HG02763 (cell line): ENCODE data around the gene CUL1.

Source experiments
- ATAC-seq: cut with Tn5 transposase; IDR thresholded peaks from one replicate; pipeline ENCODE4 v1.9.1; 2021; ENCODE audit warnings: mild to moderate bottlenecking, moderate library complexity; ENCODE audit not compliant: unreplicated experiment

Gene CUL1

DNA sequence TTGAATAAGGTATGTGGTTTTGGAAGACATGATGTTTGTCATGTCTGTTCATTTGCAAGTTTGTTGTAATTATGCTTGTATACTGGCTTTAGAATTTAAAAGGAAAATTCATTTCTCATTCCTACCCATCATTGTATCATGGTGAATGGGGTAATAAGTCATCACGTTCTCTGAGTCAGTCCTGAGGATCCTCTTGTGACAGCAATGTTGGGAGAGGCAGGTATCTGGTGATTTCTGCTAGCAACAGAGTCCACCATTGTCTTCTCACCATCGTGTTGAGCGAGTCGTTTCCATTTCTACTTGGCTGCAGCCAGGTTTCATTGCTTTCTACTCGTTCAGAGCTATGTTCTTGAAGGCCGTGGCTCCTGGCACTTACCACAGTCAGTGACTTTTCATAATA, 16.3 kb downstream of the CUL1 start:
- ATAC-seq: no peak

DNA sequence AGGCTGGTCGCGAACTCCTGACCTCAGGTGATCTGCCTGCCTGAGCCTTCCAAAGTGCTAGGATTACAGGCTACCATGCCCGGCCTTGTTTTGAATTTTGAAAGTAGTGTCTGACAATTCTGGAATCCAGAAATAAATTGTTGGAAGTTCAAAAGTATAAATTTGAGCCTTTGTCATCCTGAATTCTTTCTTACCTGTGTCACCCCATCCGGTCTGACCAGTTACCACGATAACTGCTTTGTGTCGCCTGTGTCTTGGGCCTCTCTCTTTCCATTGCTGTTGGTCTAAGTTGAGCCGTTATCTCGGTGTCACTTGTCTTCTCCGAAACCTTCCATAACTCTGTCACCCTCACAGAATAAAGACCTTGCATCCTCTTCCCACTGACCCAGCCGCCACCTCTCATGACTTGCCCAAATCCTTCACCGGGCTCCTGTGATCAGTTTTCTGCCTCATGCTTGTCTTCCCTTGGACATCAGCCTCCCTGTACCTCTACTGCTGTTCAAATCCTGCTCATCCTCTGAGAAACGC, 18.6 kb downstream of the CUL1 start:
- no peak for ATAC-seq

DNA sequence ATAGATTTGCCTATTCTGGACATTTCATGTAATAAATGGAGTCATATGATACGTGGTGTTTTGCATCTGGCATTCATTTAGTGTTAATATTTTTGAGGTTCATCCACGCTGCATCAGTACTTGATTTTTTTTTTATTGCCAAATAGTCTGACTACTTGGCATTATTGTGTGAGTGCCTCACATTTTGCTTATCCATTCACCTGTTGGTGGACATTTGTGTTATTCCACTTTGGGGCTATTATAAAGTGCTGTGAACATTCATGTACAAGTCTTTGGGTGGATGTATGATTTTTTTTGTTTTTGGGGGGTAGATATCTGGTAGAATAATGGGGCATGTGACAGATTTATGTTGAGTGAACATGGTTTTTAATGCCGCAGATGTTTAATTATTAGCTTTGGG, 19.7 kb downstream of the CUL1 start:
- ATAC-seq: no peak

DNA sequence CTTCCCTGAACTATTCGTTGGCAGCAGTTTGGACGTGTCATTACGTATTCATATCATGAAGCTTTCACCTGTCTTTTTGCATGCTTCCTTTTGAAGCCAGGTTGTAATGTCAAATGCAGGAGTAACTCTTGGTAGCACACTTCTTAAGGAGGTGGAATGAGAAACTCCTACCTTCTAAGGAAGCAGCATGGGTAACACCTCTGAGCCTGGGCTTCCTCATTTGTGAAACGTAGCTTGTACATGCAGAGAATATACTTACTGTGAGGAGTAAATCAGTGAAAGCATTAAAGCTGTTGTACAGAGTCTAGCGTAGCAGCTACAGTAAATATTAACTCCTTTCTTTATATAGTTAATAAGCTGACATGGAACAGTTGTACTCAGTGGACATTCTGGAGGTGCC, 21.1 kb downstream of the CUL1 start:
- no peak for ATAC-seq

DNA sequence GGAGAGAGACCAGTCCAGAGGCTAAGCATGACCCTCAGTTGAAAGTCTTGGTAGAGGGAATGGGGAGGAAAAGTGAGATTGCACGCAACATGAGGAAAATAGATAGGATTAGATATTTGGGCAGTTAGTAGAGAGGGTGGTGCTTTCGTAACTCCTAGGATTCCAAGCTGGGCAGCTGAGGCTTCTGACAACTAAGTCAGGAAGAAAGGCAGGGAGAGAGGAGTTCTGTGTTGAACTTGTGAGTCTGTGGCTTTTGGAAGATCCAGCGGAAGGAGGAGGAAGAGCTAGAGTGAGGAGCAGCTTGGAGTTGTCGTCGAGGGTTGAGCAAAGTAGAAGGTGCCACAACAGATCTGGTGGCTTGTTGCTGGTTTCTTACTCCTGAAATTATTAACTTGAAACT, 21.8 kb downstream of the CUL1 start:
- ATAC-seq: no peak

DNA sequence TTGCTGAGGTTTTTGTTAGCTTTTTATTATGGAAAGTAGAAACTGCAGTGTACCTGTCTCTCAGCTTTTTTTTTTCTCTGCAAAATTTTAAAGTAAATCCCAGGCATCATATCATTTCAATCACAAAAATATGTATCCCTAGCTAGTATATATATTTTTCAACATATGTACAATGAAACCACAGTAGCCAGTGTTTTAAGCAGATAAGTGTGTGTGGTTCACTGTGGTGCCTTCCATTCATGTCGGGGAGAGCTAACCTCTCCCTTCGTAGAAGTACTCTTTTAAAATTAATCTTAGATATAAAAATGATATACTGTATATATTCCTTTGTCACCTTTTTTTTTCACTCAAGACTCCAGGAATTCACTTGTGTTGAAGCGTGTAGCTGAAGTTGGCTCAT, 22.7 kb downstream of the CUL1 start:
- ATAC-seq: no peak

DNA sequence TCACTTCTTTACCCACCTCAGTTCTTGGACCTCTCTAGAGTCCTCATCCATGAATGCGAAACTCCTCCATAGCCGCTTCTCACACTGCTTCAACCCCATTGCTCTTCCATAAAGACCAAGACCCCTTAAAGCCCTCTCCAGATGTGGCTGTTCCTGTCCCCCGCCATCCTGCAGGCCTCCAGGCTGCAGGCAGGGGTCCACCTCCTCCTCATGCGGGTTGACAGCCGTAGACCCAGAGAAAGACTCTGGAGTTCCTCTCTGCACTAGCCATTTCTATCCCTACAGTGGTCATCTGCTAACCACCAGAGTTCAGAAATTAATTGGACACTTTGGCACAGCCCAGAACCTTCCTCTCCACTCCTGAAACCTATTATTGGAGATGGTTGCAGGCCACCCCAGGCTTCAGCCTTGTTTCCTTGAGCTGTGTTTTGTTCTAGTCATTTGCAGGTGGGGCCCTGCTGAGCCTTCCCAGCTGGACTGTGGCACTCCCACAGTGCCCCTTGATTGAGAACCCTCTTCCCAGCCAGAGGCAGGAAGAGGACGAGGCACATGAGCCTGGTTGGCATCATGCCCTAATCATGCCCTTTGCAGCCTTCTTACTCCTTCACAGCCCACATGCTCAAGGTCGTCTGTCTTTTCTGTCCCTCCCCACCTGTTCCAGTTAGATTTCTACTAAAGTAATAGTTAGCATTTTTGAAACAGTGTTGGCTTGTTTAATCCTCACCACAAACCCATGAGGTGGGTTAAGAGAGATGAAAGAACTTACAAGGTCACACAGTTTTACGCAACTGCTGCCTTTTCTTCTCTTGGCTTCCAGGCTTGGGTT, 23.9 kb downstream of the CUL1 start:
- no peak for ATAC-seq

DNA sequence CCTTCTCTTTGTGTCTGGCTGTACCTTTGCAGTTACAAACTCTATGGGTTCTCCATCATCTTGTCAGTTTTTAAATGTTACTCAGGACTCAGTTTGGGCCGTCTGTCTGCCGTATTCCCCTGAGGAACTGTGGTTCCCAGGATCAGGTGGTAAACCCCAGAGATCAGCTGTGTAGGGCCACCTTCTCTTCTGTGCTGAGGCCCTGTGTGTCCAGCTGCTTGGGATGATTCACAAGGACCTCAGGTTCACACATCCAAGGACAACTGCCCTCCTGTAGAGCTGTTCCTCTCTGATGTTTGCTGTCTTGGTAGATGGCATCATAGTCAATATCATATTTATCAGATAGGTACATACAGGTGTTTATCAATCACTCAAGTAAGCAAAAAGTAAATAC, 24.5 kb downstream of the CUL1 start:
- no peak for ATAC-seq

DNA sequence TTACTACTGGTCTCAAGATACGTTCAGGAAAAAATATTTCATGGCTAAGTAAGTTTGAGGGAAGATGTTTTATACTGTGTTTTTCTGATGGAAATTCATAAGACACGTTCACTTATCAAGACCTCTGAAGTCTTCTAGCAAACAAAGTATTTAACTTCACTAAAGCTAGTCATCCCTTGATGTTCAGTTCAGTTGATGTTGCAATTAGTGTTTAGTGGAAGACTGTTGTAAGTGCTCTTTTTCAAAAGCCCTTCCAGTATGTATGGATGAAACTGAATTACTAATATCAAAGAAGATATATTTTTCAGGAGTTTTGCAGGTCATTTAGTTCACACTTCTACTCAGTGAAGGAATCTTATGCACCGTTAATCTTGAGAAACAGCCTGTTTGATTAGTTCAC, 25.1 kb downstream of the CUL1 start:
- ATAC-seq: no peak

DNA sequence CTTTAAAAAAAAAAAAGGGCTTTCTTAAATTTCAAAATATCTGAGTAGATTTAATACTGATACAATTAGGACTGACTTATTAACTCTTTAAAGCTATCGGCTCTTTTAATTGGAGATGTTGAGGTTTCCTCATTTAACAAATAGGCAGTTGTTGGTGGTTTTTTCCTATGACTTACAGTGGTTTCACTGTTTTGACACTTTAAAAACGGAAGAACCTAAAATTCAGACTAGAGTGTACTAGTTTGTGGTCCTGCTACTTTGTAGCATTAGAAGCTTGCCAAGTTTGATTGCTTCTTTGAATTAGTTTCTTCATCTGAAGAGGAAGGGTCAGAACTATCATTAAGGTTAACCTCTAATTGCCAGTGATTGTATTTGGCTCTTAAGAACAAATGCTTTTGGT, 27.7 kb downstream of the CUL1 start:
- ATAC-seq: no peak

DNA sequence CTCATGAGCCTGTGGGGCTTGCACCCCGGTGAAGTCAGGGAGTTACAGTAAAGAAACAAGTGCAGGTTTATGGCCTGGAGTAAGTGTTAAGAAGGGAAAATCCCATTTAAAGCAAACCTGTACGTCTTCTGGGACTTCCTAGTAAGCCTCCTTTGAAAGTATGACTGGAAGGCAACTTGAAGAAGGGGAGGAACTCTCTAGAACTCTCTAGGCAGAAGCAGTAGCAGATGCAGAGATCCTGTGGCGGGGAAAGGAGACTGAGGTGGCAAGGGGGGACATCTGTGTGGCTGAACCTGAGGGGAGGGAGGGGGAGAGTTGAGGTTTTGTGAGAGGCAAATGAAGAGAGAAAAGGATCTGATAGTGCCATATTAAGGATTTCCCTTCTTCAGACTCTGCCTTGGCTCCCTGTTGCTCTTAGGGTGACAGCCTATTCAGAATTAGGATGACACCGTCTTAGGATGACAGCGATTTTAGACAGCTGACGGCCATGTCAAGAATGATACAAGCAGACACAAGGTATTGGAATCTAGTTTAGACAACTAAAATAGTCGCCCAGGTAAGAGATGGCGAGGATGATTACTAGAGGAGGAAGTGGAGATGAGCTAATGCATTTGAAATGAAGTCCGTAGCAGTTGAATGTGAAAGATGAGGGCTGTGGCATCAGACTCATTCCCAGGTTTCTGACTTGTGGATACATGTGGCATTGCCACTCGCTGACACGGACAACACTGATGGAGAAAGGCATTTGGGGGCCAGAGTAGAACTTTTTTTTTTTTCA, 29.0 kb downstream of the CUL1 start:
- ATAC-seq: no peak

DNA sequence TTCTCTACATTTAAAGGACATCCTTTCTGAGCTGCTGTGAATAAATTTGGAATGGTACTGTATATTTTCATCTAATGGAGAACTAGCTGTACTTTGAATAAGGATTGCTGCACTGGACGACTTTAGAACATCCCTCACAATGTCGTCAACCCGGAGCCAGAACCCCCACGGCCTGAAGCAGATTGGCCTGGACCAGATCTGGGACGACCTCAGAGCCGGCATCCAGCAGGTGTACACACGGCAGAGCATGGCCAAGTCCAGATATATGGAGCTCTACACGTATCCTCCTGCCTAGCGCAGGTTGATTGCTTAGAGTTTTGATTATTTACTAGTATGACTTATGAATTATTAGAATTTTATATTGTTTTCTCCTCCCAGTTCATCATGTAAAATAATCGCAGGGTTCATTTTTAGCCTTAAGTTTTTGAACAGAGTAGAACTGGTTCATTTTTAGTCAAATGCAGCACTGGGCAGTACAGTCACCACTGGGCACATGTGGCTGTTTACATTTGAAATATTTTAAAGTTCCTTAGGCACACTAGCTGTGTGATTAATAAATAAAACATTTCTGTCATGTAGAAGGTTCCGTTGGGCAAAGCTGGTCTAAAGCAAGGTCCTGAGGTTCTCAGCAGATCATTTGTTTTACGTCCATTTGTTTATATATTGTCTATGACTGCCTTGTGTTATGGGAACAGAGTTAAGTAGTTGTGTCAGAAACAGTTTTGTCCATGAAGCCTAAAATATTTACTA, 31.5 kb downstream of the CUL1 start:
- ATAC-seq: no peak

DNA sequence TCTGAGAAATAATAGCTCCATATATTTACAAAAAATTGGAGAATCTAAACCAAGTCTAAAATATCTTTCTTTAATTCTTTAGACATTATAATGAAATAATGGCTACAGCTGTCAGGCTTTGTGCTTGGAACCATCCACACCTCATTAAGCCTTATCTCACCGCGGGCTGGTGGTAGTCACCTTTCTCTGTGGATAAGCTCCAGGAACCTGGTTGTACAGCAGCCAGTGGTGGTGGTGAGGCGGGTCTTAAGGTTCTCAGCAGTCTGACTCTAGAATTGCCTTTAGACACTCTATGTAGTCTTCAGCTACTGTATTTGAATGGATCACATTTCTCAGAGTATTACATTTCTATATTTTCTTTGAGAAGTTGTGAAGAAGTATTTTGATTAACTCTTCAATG, 34.2 kb downstream of the CUL1 start:
- ATAC-seq: no peak

DNA sequence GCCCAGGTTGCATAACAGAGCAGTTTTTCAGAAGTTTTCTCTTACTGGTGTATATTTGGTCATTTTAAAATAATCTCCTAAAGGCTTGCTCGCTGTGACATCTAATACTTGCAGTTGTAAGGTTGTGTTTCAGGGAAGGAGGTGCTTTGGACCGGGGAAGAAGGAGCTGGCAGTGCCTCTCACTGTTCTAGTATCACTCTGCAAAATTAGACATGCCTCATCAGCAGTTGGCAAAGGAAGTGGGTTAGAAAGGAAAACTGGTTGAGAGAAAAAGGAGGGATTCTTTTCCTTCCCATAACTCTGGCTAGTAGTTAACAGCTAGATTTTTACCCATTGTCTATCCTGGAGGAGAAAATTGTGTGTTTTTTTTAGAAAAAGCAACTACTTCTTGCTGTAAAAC, 34.8 kb downstream of the CUL1 start:
- ATAC-seq: no peak

DNA sequence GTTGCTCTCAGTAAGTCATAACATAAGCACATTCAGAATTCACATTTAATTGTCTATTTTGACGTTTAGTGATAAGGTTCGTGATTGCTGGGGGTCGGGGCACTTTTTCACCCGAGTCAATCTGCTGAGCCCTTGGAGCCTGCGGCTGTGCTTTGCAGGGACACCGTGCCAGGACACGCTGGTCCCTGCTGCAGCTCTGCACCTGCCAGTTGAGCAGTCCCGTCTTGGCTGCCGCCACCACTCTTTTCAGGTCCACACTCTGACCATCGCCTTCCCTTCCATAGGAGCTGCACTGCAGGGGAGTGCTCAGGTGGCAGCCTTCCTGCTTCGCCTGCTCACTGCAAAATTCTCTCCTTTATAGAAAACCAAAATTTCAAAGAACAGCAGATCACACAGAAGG, 36.4 kb downstream of the CUL1 start:
- no peak for ATAC-seq

DNA sequence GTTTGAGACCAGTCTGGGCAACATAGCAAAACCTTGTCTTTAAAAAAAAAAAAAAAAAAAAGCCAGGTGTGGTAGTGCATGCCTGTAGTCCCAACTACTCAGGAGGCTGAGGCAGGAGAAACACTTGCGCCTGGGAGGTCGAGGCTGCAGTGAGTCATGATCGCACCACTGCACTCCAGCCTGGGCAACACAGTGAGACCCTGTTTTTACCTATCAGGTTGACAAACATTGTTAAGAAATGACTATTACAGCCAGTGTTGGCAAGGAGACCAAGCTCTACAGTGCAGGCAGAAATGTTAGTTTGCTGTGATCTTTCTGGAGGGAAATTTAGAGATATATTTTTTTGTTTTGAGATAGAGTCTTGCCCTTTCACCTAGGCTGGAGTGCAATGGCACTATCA, 37.3 kb downstream of the CUL1 start:
- no peak for ATAC-seq

DNA sequence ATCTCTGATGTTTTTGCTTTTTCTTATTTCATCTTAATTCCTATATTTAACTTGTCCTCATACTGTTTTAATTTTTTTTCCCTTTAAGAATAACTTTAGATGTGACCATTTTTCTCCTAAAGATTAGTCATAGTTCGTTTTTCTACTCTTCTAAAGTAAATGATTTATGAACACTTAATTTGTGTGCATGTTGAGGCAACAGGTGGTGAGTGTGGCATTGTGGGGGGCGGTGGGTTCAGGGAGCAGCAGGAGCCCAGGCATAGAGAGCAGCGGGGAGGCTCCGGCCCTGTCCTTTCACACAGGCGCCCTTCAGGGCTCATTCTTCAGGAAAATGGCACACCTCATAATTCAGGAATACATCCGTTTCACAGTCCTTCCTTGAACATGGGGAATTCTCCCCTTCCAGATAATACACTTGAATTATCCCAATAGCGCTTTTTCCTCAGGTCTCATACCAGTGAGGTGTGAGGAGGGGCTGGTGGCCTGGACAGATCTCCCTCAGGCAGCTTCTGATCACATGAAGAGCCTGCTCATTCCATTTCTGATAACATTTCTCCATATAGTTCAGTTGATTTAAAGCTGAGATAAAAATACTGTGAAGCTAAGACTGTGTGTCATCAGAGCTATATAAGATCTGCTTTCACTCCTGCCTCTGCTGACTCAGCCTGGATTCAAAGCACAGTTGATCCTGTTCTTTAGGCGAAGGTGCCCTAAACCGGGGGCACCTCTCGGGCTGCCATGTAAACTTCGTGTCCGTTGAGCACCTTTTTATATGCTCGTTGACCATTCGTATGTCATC, 40.2 kb downstream of the CUL1 start:
- ATAC-seq: no peak

DNA sequence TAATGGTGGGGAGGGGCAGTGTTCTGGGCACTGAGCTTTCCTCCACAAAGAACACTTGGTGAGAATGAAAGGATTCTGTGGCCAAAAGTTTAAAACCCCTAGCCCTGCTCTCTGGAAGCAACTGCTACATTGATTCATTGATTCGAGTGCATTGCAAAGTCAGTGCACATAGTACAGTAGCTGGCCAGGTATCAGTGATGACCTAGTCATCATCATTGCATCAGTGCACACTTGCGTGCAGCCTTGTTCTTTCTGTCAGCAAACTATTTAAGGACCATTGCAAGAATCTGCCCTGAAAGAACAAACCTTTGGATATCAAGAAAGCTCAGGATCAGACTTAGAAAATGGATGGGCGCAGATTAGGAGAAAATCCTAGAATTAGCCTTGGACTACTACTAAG, 47.4 kb downstream of the CUL1 start:
- ATAC-seq: no peak

DNA sequence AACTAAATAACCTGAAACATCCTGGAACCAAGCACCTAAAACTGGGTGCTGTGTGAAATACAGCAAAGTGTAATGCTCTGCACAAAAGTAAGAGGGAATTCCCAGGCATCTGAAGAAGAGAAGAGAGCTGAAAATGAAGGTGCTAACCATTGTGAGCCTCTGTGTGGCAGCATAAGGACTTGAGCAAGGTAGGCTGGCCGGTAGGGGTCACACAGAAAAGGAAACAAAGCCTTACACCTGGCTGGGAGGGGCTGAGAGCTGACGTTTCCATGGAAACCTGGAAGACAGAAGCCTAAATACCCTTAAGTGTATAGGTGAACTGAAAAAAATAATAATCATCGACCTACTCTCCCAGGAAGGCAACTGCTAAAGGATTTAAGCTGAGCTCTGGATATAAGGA, 48.6 kb downstream of the CUL1 start:
- no peak for ATAC-seq

DNA sequence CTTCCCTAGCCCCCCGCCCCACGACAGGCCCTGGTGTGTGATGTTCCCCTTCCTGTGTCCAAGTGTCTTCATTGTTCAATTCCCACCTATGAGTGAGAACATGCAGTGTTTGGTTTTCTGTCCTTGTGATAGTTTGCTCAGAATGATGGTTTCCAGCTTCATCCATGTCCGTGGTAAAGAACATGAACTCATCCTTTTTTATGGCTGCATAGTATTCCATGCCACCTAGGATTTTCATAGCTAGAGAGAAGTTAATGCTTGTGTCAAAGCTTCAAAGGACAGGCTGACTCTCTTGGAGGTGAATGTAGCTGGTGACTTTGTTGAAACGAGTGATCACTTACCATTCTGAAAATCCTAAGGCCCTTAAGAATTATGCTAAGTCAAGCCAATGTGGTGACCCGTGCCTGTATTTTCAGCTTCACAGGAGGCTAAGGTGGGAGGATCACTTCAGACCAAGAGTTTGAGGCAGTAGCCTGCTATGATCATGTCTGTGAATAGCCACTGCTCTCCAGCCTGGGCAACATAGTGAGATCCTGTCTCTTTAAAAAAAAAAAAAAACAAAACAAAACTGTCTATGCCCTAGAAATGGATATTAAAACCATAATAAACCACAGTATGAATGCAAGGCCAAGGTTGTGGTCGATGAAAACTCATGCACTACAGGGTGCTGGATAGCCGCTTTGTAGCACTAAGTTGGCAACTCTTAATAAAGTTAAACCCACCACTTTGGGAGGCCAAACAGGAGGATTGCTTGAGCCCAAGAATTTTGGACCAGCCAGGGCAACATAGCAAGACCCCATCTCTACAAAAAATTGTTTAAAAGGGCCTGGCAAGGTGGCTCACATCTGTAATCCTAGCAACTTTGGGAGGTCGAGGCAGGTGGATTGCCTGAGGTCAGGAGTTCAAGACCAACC, 52.0 kb downstream of the CUL1 start:
- ATAC-seq: no peak
